SK-N-SH (cell line): ENCODE results near the gene SHROOM3.
"Not testable (repeated sequence)": the region's sequence is repeated elsewhere in the genome, so short reads cannot be mapped to it uniquely, and the experiment has no call there.

Source experiments
- TAF1 ChIP-seq: IDR thresholded peaks from 2 replicates; pipeline ENCODE4 v1.6.1; 2012; ENCODE audit warnings: low read depth, mild to moderate bottlenecking, low read length, moderate library complexity, borderline replicate concordance
- TF ChIP-seq, protein P1 (sequence below): fragments of 200-600 bp; sonication (generic); IDR thresholded peaks from 2 replicates; pipeline ENCODE4 v1.6.1; 2017; ENCODE audit warnings: antibody characterized with exemption, mild to moderate bottlenecking, moderate library complexity

DNA sequence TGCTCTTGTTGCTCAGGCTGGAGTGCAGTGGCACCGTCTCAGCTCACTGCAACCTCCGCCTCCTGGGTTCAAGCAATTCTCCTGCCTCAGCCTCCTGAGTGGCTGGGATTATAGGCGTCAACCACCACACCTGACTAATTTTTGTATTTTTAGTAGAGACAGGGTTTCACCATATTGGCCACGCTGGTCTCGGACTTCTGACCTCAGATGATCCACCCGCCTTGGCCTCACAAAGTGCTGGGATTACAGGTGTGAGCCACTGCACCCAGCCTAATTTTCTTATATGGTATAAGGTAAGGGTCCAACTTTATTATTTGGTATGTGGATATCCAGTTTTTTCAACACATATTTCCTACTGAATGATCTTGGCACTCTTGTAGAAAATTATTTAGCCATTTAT, 19.0 kb downstream of the SHROOM3 start:
- TF ChIP-seq, protein P1, sequence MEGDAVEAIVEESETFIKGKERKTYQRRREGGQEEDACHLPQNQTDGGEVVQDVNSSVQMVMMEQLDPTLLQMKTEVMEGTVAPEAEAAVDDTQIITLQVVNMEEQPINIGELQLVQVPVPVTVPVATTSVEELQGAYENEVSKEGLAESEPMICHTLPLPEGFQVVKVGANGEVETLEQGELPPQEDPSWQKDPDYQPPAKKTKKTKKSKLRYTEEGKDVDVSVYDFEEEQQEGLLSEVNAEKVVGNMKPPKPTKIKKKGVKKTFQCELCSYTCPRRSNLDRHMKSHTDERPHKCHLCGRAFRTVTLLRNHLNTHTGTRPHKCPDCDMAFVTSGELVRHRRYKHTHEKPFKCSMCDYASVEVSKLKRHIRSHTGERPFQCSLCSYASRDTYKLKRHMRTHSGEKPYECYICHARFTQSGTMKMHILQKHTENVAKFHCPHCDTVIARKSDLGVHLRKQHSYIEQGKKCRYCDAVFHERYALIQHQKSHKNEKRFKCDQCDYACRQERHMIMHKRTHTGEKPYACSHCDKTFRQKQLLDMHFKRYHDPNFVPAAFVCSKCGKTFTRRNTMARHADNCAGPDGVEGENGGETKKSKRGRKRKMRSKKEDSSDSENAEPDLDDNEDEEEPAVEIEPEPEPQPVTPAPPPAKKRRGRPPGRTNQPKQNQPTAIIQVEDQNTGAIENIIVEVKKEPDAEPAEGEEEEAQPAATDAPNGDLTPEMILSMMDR, result not testable (repeated sequence)
- not testable (repeated sequence) for TF ChIP-seq TAF1
